Thymus (tissue), 11 donors: ENCODE results near the gene HMGN5. TPM values are rescaled to one million over a fixed set of nuclear protein-coding genes. Genes with fewer than 3 reads are reported as not detected.

Experiments
- DNase-seq, 9 donors: peaks; one replicate each; pipeline ENCODE4 v3.0.0-alpha.2; 2013; ENCODE audit warnings: low spot score in 9 of 9, low read depth in 6 of 9, missing footprints in 1 of 9
- H3K27ac ChIP-seq, 2 donors: one replicate each; pipeline ENCODE4 v1.5.1; 2013; ENCODE audit warnings: control low read depth in 1 of 2, low read depth in 1 of 2, low read length in 1 of 2, mild to moderate bottlenecking in 1 of 2, moderate library complexity in 1 of 2
- H3K27me3 ChIP-seq, 2 donors: one replicate each; pipeline ENCODE4 v1.5.1; 2013; ENCODE audit warnings: low read length in 1 of 2; ENCODE audit not compliant: control insufficient read depth in 2 of 2, insufficient read depth in 1 of 2
- H3K36me3 ChIP-seq, 2 donors: one replicate each; pipeline ENCODE4 v1.5.1; 2013; ENCODE audit warnings: low read length in 1 of 2, mild to moderate bottlenecking in 1 of 2, moderate library complexity in 1 of 2; ENCODE audit not compliant: control insufficient read depth in 2 of 2, insufficient read depth in 2 of 2
- H3K4me1 ChIP-seq, 2 donors: one replicate each; pipeline ENCODE4 v1.5.1; 2013; ENCODE audit warnings: low read length in 2 of 2; ENCODE audit not compliant: control insufficient read depth in 2 of 2, insufficient read depth in 2 of 2
- H3K4me3 ChIP-seq, 2 donors: one replicate each; pipeline ENCODE4 v1.5.1; 2013; ENCODE audit warnings: low read length in 2 of 2, control low read depth in 1 of 2, mild to moderate bottlenecking in 1 of 2
- H3K9me3 ChIP-seq, 2 donors: one replicate each; pipeline ENCODE4 v1.5.1; 2013; ENCODE audit warnings: low read length in 1 of 2, mild to moderate bottlenecking in 1 of 2; ENCODE audit not compliant: control insufficient read depth in 2 of 2, insufficient read depth in 1 of 2
- WGBS: extraction: QIAGEN DNeasy Blood & Tissue Kit; methylation state at CpG from one replicate; pipeline ENCODE4 v1.1.7; 2013; 5-methylcytosine and 5-hydroxymethylcytosine counted together
- polyA plus RNA-seq: library from polyadenylated mRNA; stranded (reverse); fragments of 200-250 nt; gene quantifications from one replicate; pipeline ENCODE4 v1.2.3, GENCODE V29; 2013
- total RNA-seq: library from RNA; stranded (reverse); fragments of 120-200 nt; gene quantifications from one replicate; pipeline ENCODE4 v1.2.4, GENCODE V29; 2013
- donor health status: healthy.

Gene HMGN5
- total and polyA plus RNA-seq, 2 donors: 3.8 to 8.2 TPM

GRCh38 chrX:81195259-81195658 lies 6.5 kb downstream of the HMGN5 start:
- Histone ChIP-seq H3K9me3 (no peaks in the 10 kb centered on the region), H3K27me3 (no peaks in the 10 kb centered on the region), H3K27ac (no peak overlapping the region), H3K4me1 (no peaks in the 10 kb centered on the region), H3K4me3 (no peak overlapping the region), H3K36me3 (no peaks in the 10 kb centered on the region)
- 100% methylated on average over 2 of the region's 2 CpGs for WGBS
- DNase-seq: no peak

- Histone ChIP-seq H3K36me3 (no peaks in the 10 kb centered on the region), H3K27ac (no peak overlapping the region), H3K9me3 (no peaks in the 10 kb centered on the region), H3K27me3 (no peaks in the 10 kb centered on the region), H3K4me1 (no peaks in the 10 kb centered on the region), H3K4me3 (no peak overlapping the region)
- DNase-seq: peak in 4 of 9 donors; percentile 0 to 24 (median 1)
- 95% methylated on average over 1 of the region's 1 CpG for WGBS
Observed at GRCh38 chrX:81174286-81174685, 27.4 kb downstream of the HMGN5 start.

GRCh38 chrX:81168391-81168790 lies 33.3 kb downstream of the HMGN5 start:
- H3K36me3 ChIP-seq: no peaks in the 10 kb centered on the region
- DNase-seq: no peak
- no peaks in the 10 kb centered on the region for H3K4me1 ChIP-seq
- H3K4me3 ChIP-seq: no peak overlapping the region
- WGBS: 98% methylated on average over 3 of the region's 3 CpGs
- H3K9me3 ChIP-seq: no peaks in the 10 kb centered on the region
- H3K27me3 ChIP-seq: no peaks in the 10 kb centered on the region
- no peak overlapping the region for H3K27ac ChIP-seq

- H3K36me3 ChIP-seq: no peaks in the 10 kb centered on the region
- H3K9me3 ChIP-seq: no peaks in the 10 kb centered on the region
- no peaks in the 10 kb centered on the region for H3K4me1 ChIP-seq
- H3K27me3 ChIP-seq: peaks cover 0 to 4% of the 10 kb centered on the region in 2 donors
- peak overlapping the region in 1 of 2 donors; percentile 83 for H3K27ac ChIP-seq
- under 1% methylated on average over 34 of the region's 34 CpGs for WGBS
- peak overlapping the region; percentile 52 to 59 for H3K4me3 ChIP-seq
- DNase-seq: peak; percentile 70 to 95 (median 83)
Observed at GRCh38 chrX:81121513-81122363, 80.0 kb downstream of the HMGN5 start.

- Histone ChIP-seq H3K4me3 (peak overlapping the region; percentile 52 to 59), H3K9me3 (no peaks in the 10 kb centered on the region), H3K27ac (peak overlapping the region; percentile 25 to 83), H3K27me3 (peaks cover 0 to 4% of the 10 kb centered on the region in 2 donors), H3K36me3 (no peaks in the 10 kb centered on the region), H3K4me1 (no peaks in the 10 kb centered on the region)
- under 1% methylated on average over 12 of the region's 12 CpGs for WGBS
- peak in 8 of 9 donors; percentile 30 to 77 (median 38) for DNase-seq
Observed at GRCh38 chrX:81120936-81121371, 80.8 kb downstream of the HMGN5 start.

- Histone ChIP-seq H3K27ac (peak overlapping the region in 1 of 2 donors; percentile 83), H3K36me3 (no peaks in the 10 kb centered on the region), H3K9me3 (no peaks in the 10 kb centered on the region), H3K4me3 (peak overlapping the region; percentile 52 to 59), H3K4me1 (no peaks in the 10 kb centered on the region), H3K27me3 (peaks cover 0 to 4% of the 10 kb centered on the region in 2 donors)
- WGBS: 1% methylated on average over 17 of the region's 17 CpGs
- peak in 5 of 9 donors; percentile 0 to 29 (median 17) for DNase-seq
Observed at GRCh38 chrX:81120258-81120935, 81.3 kb downstream of the HMGN5 start.

GRCh38 chrX:81114757-81115156 lies 87.0 kb downstream of the HMGN5 start:
- 86% methylated on average over 2 of the region's 2 CpGs for WGBS
- H3K27me3 ChIP-seq: no peaks in the 10 kb centered on the region
- H3K4me3 ChIP-seq: no peak overlapping the region
- DNase-seq: no peak
- H3K9me3 ChIP-seq: no peaks in the 10 kb centered on the region
- no peak overlapping the region for H3K27ac ChIP-seq
- H3K4me1 ChIP-seq: no peaks in the 10 kb centered on the region
- H3K36me3 ChIP-seq: no peaks in the 10 kb centered on the region

GRCh38 chrX:81110286-81110685 lies 91.4 kb downstream of the HMGN5 start:
- Histone ChIP-seq H3K36me3 (no peaks in the 10 kb centered on the region), H3K27ac (no peak overlapping the region), H3K4me3 (no peak overlapping the region), H3K9me3 (peaks cover 0 to 9% of the 10 kb centered on the region in 2 donors), H3K4me1 (no peaks in the 10 kb centered on the region), H3K27me3 (no peaks in the 10 kb centered on the region)
- no peak for DNase-seq
- 95% methylated on average over 3 of the region's 3 CpGs for WGBS

GRCh38 chrX:81082649-81083048 lies 119.1 kb downstream of the HMGN5 start:
- Histone ChIP-seq H3K27ac (no peak overlapping the region), H3K9me3 (peaks cover 0 to 10% of the 10 kb centered on the region in 2 donors), H3K4me3 (no peak overlapping the region), H3K36me3 (no peaks in the 10 kb centered on the region), H3K27me3 (no peaks in the 10 kb centered on the region), H3K4me1 (no peaks in the 10 kb centered on the region)
- WGBS: 95% methylated on average over 2 of the region's 2 CpGs
- no peak for DNase-seq
